Central memory CD8-positive, alpha-beta T cell (primary cell): ENCODE measurements around the gene SH3GL3.

Source experiments
- ATAC-seq: fragments of 150-1000 bp; cut with Tn5 transposase; replicated peaks from 2 replicates; pipeline ENCODE4 v1.10.0; 2022; ENCODE audit warnings: mild to moderate bottlenecking, moderate FRiP score, moderate number of reproducible peaks; ENCODE audit not compliant: poor library complexity, severe bottlenecking; ENCODE audit errors: extremely low read depth
- DNase-seq, 2 donors: peaks; one replicate each; pipeline ENCODE4 v3.0.0; 2021; ENCODE audit warnings: low spot score in 2 of 2
- H3K27ac Mint-ChIP-seq: one replicate; pipeline ENCODE4 v1.8.0; 2022; ENCODE audit warnings: low read depth, mild to moderate bottlenecking, moderate library complexity, mixed read lengths
- H3K27me3 Mint-ChIP-seq: one replicate; pipeline ENCODE4 v1.8.0; 2022; ENCODE audit warnings: mixed read lengths
- H3K36me3 Mint-ChIP-seq: one replicate; pipeline ENCODE4 v1.8.0; 2022; ENCODE audit warnings: mild to moderate bottlenecking, moderate library complexity, mixed read lengths; ENCODE audit not compliant: insufficient read depth
- H3K4me1 Mint-ChIP-seq: one replicate; pipeline ENCODE4 v1.8.0; 2022; ENCODE audit warnings: mixed read lengths
- H3K4me3 Mint-ChIP-seq: one replicate; pipeline ENCODE4 v1.8.0; 2022; ENCODE audit warnings: mild to moderate bottlenecking, moderate library complexity, mixed read lengths
- H3K9me3 Mint-ChIP-seq: one replicate; pipeline ENCODE4 v1.8.0; 2022; ENCODE audit warnings: mixed read lengths

SH3GL3 gene

DNA sequence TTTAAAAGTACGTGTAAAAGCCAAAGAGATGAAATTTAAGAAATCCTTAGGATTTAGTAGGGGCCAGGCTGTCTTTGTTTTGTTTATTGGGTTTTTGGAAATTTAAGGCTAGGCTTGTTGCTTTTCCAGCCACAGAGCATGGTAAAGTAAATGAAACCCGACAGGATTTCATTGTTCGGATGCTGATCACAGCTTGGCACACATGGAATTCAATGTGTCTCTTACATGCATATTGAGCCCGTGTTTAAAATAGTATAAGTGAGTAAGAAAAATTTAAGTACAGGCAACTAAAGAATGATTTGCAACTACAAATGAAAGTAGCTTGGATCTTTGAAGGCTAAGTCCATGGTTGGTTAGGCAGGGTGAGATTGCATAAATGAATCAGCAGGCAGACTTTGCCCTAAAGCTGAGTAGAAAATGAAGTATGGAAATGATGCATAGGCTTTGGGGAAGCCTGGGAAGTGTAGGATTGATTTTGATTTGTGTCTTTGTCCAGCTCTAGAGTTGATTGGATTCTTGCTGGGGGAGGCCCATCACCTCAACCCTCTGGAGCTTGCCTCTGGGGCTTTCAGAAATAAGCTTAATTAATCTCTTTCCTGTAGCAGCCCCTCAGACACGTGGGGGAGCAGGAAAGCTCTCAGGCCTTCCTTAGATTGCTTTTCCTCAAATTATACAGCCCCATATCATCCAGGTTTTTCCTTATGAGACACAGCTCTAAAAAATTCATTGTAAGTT is 138.6 kb downstream of the SH3GL3 start:
- no peaks in the 10 kb centered on the region for H3K9me3 Mint-ChIP-seq
- H3K27me3 Mint-ChIP-seq: no peaks in the 10 kb centered on the region
- H3K36me3 Mint-ChIP-seq: no peaks in the 10 kb centered on the region
- H3K4me1 Mint-ChIP-seq: no peaks in the 10 kb centered on the region
- H3K4me3 Mint-ChIP-seq: no peak overlapping the region
- ATAC-seq (no peak), DNase-seq (no peak)
- no peak overlapping the region for H3K27ac Mint-ChIP-seq

DNA sequence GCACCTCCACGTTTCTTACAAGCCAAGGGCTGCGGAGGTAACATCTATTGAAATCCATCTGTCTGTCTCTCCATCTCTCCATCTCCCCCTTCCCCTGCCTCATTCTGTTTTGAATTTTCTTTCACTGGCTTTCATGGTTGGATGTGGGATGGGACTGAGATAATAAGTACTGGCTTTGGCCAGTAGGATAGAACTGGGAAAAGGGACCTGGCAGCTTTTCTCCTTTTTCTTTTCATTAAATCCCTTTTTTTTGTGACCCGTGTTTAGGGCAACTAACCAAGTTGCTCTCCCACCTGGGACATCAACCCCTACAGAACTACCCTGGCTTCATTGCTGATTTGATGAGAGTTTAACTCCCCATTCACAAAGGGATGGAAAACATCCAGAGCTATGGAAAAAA is 139.9 kb downstream of the SH3GL3 start:
- ATAC-seq (no peak), DNase-seq (no peak)
- H3K4me3 Mint-ChIP-seq: no peak overlapping the region
- peaks cover 2% of the 10 kb centered on the region for H3K27me3 Mint-ChIP-seq
- no peaks in the 10 kb centered on the region for H3K4me1 Mint-ChIP-seq
- H3K36me3 Mint-ChIP-seq: no peaks in the 10 kb centered on the region
- H3K27ac Mint-ChIP-seq: no peak overlapping the region
- H3K9me3 Mint-ChIP-seq: no peaks in the 10 kb centered on the region

DNA sequence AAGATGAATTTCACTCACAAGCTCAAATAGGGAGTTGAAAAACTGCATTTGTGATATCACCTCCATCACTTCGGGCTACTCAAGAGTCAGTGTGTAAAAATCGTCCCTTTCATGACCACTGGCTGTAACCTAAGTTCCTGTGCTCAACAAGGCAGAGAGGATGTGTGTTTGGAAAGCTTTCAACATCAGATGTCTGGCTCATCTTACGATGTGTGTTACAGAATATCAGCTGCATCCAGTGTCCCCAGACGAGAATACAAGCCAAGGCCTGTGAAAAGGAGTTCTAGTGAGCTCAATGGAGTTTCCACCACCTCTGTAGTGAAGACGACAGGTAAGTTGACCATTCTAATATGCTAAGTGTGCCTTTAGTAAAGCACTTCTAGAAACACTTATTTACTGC is 141.3 kb downstream of the SH3GL3 start:
- H3K36me3 Mint-ChIP-seq: no peaks in the 10 kb centered on the region
- H3K9me3 Mint-ChIP-seq: no peaks in the 10 kb centered on the region
- peaks cover 12% of the 10 kb centered on the region for H3K27me3 Mint-ChIP-seq
- no peaks in the 10 kb centered on the region for H3K4me1 Mint-ChIP-seq
- no peak for DNase-seq
- no peak for ATAC-seq
- no peak overlapping the region for H3K27ac Mint-ChIP-seq
- H3K4me3 Mint-ChIP-seq: no peak overlapping the region

DNA sequence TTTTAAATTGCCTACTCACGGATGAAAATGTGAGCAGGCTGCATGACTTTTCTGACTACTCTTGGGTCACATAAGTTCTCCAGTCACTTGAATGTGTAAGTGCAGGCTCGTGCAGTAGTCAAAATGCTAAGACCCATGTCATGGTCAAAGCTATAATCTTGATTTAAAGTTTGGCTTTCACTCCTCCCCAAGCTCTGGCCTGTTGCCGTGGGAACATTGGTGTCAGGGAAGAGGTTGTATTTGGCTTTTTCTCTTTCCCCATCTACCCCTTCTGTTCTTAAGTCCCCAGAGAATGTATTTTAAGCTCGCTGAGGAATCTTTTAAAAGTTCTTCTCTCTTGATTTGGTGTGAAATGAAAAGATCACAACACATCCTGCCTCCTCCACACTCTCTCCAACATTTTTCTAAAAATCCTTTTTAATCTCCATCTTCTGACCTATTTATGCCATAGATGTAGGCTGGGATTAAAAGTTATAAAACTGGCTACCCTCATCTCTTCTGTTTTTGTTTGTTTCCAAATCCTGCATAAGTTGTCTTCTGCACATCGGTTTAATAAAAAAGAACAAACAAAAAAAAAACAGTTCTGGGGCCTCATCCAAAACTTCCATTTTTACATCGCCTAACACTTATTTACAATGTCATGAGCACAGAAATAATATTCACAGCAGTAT is 145.4 kb downstream of the SH3GL3 start:
- H3K27ac Mint-ChIP-seq: no peak overlapping the region
- no peaks in the 10 kb centered on the region for H3K9me3 Mint-ChIP-seq
- no peaks in the 10 kb centered on the region for H3K36me3 Mint-ChIP-seq
- ATAC-seq (no peak), DNase-seq (no peak)
- H3K4me1 Mint-ChIP-seq: no peaks in the 10 kb centered on the region
- no peak overlapping the region for H3K4me3 Mint-ChIP-seq
- H3K27me3 Mint-ChIP-seq: peaks cover 12% of the 10 kb centered on the region

DNA sequence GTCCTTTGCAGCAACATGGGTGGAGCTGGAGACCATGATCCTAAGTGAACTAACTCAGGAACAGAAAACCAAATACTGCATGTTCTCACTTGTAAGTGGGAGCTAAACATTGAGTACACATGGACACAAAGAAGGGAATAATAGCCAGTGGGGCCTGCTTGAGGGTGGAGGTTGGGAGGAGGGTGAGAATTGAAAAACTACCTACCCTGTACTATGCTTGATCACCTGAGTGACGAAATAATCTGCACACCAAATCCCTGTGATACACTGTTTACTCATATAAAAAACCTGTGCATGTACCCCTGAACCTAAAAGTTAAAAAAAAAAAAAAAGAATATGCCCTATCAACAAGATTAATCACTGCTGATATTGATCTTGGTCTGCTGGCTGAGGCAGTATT is 148.1 kb downstream of the SH3GL3 start:
- H3K27me3 Mint-ChIP-seq: peaks cover 12% of the 10 kb centered on the region
- no peak for ATAC-seq

DNA sequence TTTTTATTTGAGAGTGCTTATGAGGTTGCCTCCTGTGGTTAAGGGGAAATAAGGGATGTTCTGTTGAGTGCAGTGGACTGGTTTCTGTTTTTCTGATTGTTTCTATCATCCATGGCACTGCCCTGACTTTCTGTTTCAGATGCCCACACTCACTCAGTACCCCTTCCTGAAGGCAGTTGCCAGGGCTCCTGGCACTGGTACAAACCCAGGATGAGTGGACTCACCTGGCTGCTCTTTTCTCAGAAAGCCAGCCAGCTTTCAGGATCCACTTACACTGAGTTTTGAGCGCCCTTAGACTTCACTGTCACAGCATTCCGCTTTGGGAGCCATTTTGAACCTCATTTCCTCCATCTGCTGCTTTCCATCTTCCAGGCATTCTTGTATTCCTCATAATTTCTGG is 150.9 kb downstream of the SH3GL3 start:
- DNase-seq (no peak), ATAC-seq (no peak)
- Mint-ChIP-seq H3K27ac (no peak overlapping the region), H3K9me3 (no peaks in the 10 kb centered on the region), H3K27me3 (peaks cover under 1% of the 10 kb centered on the region), H3K4me1 (no peaks in the 10 kb centered on the region), H3K36me3 (no peaks in the 10 kb centered on the region), H3K4me3 (no peak overlapping the region)

More for the DNA sequence above, 148.1 kb downstream of the SH3GL3 start:
- Mint-ChIP-seq H3K4me3 (no peak overlapping the region), H3K27ac (no peak overlapping the region), H3K36me3 (no peaks in the 10 kb centered on the region), H3K9me3 (no peaks in the 10 kb centered on the region), H3K4me1 (no peaks in the 10 kb centered on the region)
- DNase-seq: no peak

DNA sequence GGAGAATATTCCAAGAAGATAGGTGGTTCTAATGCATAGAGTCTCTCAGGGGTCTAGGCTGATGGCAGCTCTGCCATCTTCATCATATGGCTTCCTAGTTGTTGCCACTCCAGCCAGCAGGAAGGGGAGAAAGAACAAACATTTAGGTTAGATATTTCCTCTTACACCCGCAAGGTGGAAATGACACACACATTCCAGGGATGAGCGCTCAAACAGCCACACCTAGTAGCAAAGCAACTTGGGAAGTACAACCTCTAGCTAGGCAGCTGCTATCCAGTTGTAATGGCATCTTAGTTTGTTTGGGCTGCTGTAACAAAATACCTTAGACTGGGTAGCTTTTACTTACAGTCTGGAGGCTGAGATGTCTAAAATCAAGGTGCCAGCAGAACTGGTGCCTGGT is 154.9 kb downstream of the SH3GL3 start:
- no peak overlapping the region for H3K27ac Mint-ChIP-seq
- ATAC-seq (no peak), DNase-seq (no peak)
- H3K4me3 Mint-ChIP-seq: no peak overlapping the region
- H3K4me1 Mint-ChIP-seq: no peaks in the 10 kb centered on the region
- H3K36me3 Mint-ChIP-seq: no peaks in the 10 kb centered on the region
- H3K9me3 Mint-ChIP-seq: no peaks in the 10 kb centered on the region
- peaks cover 10% of the 10 kb centered on the region for H3K27me3 Mint-ChIP-seq

DNA sequence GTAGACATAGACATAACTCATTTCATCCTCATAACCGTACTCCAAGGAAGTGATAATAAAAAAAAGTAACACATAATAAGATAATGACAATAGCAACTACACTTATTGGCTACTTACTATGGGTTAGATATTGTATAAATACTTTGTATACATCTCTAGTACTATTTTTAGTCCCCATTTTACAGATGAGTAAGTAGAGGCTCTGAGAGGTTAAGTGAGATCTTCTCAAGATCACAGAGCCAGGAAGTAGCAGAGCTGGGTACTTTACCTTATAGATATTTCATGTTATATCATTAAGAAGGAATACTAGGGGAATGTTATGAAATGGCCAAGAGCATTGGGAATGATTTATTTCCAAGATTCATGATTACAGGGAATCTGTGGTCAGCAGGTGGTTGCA is 157.4 kb downstream of the SH3GL3 start:
- ATAC-seq (no peak), DNase-seq (no peak)
- Mint-ChIP-seq H3K27ac (no peak overlapping the region), H3K4me1 (no peaks in the 10 kb centered on the region), H3K4me3 (no peak overlapping the region), H3K36me3 (no peaks in the 10 kb centered on the region), H3K27me3 (peaks cover 10% of the 10 kb centered on the region), H3K9me3 (no peaks in the 10 kb centered on the region)

DNA sequence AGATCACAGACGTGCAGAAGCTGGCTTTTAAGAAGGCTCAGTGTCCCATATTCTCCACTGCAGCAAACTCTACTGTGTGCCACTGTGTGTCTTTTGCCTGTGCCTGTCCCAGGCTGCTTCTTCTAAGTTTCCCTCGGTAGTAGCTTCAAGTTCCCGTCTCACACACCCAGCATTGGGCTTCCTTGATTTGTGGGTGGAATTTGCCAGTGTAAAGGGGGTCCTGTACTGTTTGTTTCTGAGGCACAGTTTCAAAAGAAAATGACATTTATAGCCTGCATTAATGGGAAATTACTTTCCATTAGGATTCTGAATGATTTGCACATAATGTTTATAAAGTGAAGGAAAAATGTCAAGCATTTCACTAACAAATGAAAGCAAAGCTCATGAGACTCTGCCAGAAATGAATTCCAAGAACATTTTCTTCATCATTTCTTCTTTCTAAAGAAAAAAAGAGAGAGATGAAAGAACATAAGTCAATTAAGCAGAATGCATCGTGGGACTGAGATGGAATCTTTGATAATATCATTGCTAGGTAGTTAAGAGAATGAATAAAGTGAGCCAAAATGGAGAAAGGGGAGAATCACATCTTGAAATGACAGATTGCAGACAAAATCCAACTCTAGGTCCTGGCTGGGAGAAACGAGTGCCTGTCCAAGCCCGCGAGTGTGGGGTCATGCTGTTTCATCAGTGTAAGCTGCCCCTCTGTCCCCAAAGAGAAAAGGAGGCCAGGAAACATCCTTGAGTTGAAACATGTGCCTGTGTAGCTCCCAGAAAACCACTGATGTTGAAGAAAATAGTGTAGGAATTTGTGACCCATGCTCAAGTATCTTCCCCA is 158.2 kb downstream of the SH3GL3 start:
- Mint-ChIP-seq H3K9me3 (no peaks in the 10 kb centered on the region), H3K27me3 (peaks cover 10% of the 10 kb centered on the region), H3K4me1 (no peaks in the 10 kb centered on the region), H3K4me3 (no peak overlapping the region), H3K36me3 (no peaks in the 10 kb centered on the region), H3K27ac (no peak overlapping the region)
- ATAC-seq (no peak), DNase-seq (no peak)

DNA sequence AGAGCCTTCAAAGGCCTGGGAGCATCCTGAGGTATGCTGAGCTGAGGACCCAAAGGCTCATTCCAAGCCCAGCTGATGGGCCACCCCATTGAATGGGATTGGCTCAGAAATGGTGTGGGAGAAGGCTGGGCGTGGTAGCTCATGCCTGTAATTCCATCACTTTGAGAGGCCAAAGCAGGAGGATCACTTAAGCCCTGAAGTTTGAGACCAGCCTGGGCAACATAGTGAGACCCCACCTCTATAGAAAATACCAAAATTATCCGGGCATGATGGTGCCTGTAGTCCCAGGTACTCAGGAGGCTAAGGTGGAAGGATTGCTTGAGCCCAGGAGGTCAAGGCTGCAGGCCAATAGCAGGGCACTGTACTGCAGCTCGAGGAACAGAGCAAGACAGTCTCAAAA is 163.0 kb downstream of the SH3GL3 start:
- Mint-ChIP-seq H3K36me3 (no peaks in the 10 kb centered on the region), H3K4me3 (no peak overlapping the region), H3K4me1 (no peaks in the 10 kb centered on the region), H3K9me3 (no peaks in the 10 kb centered on the region), H3K27ac (no peak overlapping the region), H3K27me3 (peaks cover 28% of the 10 kb centered on the region)
- no peak for DNase-seq
- ATAC-seq: no peak

DNA sequence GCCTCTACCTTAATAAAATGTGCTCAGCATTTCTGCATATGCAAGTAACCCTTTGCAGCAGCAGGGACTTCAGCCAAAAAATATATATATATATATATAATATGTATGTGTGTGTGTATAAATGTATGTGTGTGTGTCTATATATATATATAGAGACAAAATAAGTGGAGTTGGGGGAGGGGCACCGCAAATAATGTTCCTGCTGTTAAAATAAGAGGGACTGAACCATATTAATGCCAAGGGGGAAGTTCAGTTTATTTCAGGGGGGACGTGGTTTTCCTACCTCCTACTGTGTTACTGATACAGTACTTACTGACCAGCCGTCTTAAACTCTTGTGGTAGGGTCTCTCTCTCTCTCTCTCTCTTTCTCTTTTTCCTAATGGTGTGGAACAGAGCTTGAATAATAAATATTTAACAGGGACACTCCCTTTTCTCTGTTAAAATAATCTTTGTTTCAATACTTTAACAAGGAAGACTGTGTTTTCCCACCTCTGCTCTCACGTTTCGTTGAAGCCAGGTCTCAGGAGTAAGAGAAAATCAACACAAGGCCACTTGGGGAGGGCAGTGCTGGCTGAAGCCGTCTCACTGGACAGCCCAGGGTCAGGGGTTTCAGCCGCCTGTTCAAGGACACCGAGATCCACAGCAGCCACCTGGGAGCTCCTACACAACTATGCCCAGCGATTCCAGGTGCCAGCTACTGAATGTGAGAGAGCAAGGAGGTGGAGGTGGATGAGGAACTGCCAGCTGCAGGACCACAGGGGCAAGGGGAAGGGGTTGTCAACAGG is 164.0 kb downstream of the SH3GL3 start:
- Mint-ChIP-seq H3K27me3 (peaks cover 28% of the 10 kb centered on the region), H3K9me3 (no peaks in the 10 kb centered on the region), H3K36me3 (no peaks in the 10 kb centered on the region), H3K4me1 (no peaks in the 10 kb centered on the region), H3K27ac (no peak overlapping the region), H3K4me3 (no peak overlapping the region)
- no peak for ATAC-seq
- DNase-seq: no peak

DNA sequence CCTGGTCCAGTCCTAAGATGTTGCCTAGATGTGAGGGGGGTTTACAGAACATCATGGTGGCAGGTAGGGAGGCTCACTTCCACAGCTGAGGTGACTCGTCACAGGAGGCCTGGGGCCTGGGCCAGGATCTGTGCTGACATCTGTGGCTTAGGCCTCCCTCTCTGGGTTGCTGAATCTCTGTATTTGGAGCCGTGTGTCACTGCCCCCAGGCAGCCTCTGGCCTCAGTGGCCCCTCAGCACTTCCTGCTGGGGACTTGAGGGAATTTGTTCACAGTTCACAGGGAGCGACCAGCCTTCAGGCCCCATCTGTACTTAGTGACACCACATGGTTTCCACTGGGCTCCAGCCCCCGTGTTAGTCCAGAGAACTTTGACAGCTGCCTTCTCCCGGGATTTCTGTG is 165.1 kb downstream of the SH3GL3 start:
- ATAC-seq (no peak), DNase-seq (no peak)
- Mint-ChIP-seq H3K27ac (no peak overlapping the region), H3K4me1 (no peaks in the 10 kb centered on the region), H3K36me3 (no peaks in the 10 kb centered on the region), H3K9me3 (no peaks in the 10 kb centered on the region), H3K4me3 (no peak overlapping the region), H3K27me3 (peaks cover 19% of the 10 kb centered on the region)
